IMR-90 (cell line): ENCODE measurements around the gene DISC1. TPM values are rescaled to one million over a fixed set of nuclear protein-coding genes. Genes with fewer than 3 reads are reported as not detected.

Source experiments
- ATAC-seq: fragments of 200-7000 bp; cut with Tn5 transposase; 2 replicates; pipeline ENCODE4 v1.9.1; 2020; ENCODE audit warnings: low read depth, mild to moderate bottlenecking, moderate library complexity
- BruUV-seq: library from RNA; stranded (reverse); fragments of 400-500 nt; replicated peaks from 2 replicates; lab custom pipeline; 2021; lab: Mats Ljungman, UMichigan
- CTCF ChIA-PET: fragments of 300-600 bp; formaldehyde crosslinking; extraction: SDS; loops from one replicate; lab custom pipeline; 2021; ENCODE audit warnings: antibody characterized with exemption; lab: Yijun Ruan, JAX
- POLR2A ChIA-PET: fragments of 300-600 bp; sonication (Branson Sonifier 250); formaldehyde crosslinking; loops from one replicate; lab custom pipeline; 2022; ENCODE audit warnings: antibody characterized with exemption; ENCODE audit not compliant: unreplicated experiment; lab: Charles Lee
- DNase-seq: peaks from one replicate; pipeline ENCODE4 v3.0.0; 2013
- H2AFZ ChIP-seq: replicated peaks from 2 replicates; pipeline ENCODE3; 2013; ENCODE audit warnings: low read length, mild to moderate bottlenecking; ENCODE audit not compliant: poor library complexity
- H2AK5ac ChIP-seq: 2 replicates; pipeline ENCODE4 v1.6.1; 2013; ENCODE audit warnings: low read depth, low read length, inconsistent platforms
- H2AK9ac ChIP-seq: replicated peaks from 2 replicates; pipeline ENCODE3; 2013; ENCODE audit warnings: mild to moderate bottlenecking, low read depth, low read length, moderate library complexity; ENCODE audit not compliant: poor library complexity
- H2BK120ac ChIP-seq: 2 replicates; pipeline ENCODE4 v1.6.1; 2013; ENCODE audit warnings: low read depth, low read length, inconsistent platforms
- H2BK15ac ChIP-seq: 3 replicates; pipeline ENCODE4 v1.6.1; 2013; ENCODE audit warnings: low read depth, low read length, inconsistent platforms
- H2BK20ac ChIP-seq: 2 replicates; pipeline ENCODE4 v1.6.1; 2013; ENCODE audit warnings: low read depth, mild to moderate bottlenecking, inconsistent platforms, low read length, moderate library complexity
- H2BK5ac ChIP-seq: 2 replicates; pipeline ENCODE4 v1.6.1; 2013; ENCODE audit warnings: mild to moderate bottlenecking, low read depth, low read length, inconsistent platforms; ENCODE audit not compliant: poor library complexity, severe bottlenecking
- H3K14ac ChIP-seq: replicated peaks from 2 replicates; pipeline ENCODE4 v1.6.1; 2013; ENCODE audit warnings: low read depth, low read length, inconsistent platforms
- H3K18ac ChIP-seq: 2 replicates; pipeline ENCODE4 v1.6.1; 2013; ENCODE audit warnings: low read depth, low read length, control low read depth
- H3K23ac ChIP-seq: 2 replicates; pipeline ENCODE4 v1.6.1; 2013; ENCODE audit warnings: low read depth, low read length, inconsistent platforms
- H3K27ac ChIP-seq: 2 replicates; pipeline ENCODE4 v1.5.1; 2013; ENCODE audit warnings: mild to moderate bottlenecking, control low read depth, low read length; ENCODE audit not compliant: insufficient read depth
- H3K27me3 ChIP-seq: 2 replicates; pipeline ENCODE4 v1.6.1; 2013; ENCODE audit warnings: low read length; ENCODE audit not compliant: control insufficient read depth, insufficient read depth
- H3K36me3 ChIP-seq: 2 replicates; pipeline ENCODE4 v1.6.1; 2013; ENCODE audit warnings: low read length, mixed read lengths; ENCODE audit not compliant: control insufficient read depth, insufficient read depth
- H3K4ac ChIP-seq: 2 replicates; pipeline ENCODE4 v1.6.1; 2013; ENCODE audit warnings: low read depth, low read length, inconsistent platforms
- H3K4me1 ChIP-seq: 2 replicates; pipeline ENCODE4 v1.6.1; 2013; ENCODE audit warnings: low read length, mixed read lengths; ENCODE audit not compliant: control insufficient read depth, insufficient read depth
- H3K4me2 ChIP-seq: 2 replicates; pipeline ENCODE4 v1.6.1; 2013; ENCODE audit warnings: low read depth, mild to moderate bottlenecking, control low read depth, low read length, moderate library complexity
- H3K4me3 ChIP-seq: 2 replicates; pipeline ENCODE4 v1.5.1; 2013; ENCODE audit warnings: low read depth, mild to moderate bottlenecking, control low read depth, low read length, moderate library complexity; ENCODE audit not compliant: insufficient read depth
- H3K56ac ChIP-seq: 2 replicates; pipeline ENCODE4 v1.6.1; 2013; ENCODE audit warnings: low read length, inconsistent platforms; ENCODE audit not compliant: insufficient read depth; ENCODE audit errors: extremely low read depth
- H3K79me1 ChIP-seq, 2 experiments: 2 replicates each; pipeline ENCODE4 v1.6.1; 2013; ENCODE audit warnings: low read length in 2 of 2, inconsistent platforms in 1 of 2, low read depth in 1 of 2
- H3K9ac ChIP-seq: 2 replicates; pipeline ENCODE4 v1.6.1; 2013; ENCODE audit warnings: low read depth, low read length, control low read depth
- H3K9me1 ChIP-seq: 2 replicates; pipeline ENCODE4 v1.6.1; 2013; ENCODE audit warnings: low read length, inconsistent platforms; ENCODE audit not compliant: insufficient read depth
- H3K9me3 ChIP-seq: 2 replicates; pipeline ENCODE4 v1.6.1; 2013; ENCODE audit warnings: low read length; ENCODE audit not compliant: control insufficient read depth, insufficient read depth
- H4K20me1 ChIP-seq: 2 replicates; pipeline ENCODE4 v1.6.1; 2013; ENCODE audit warnings: low read length, inconsistent platforms; ENCODE audit not compliant: insufficient read depth
- H4K5ac ChIP-seq: 2 replicates; pipeline ENCODE4 v1.6.1; 2013; ENCODE audit warnings: mild to moderate bottlenecking, low read depth, low read length, control low read depth
- H4K8ac ChIP-seq, 2 experiments: 2 replicates each; pipeline ENCODE4 v1.6.1; 2013; ENCODE audit warnings: low read depth in 2 of 2, low read length in 2 of 2, control low read depth in 1 of 2, inconsistent platforms in 1 of 2
- H4K91ac ChIP-seq: 2 replicates; pipeline ENCODE4 v1.6.1; 2013; ENCODE audit warnings: low read depth, low read length, inconsistent platforms; ENCODE audit not compliant: insufficient read depth
- BHLHE40 ChIP-seq: fragments of 150-350 bp; IDR thresholded peaks from 2 replicates; pipeline ENCODE4 v1.6.1; 2016; ENCODE audit warnings: mild to moderate bottlenecking, low read depth, low read length
- CEBPB ChIP-seq: IDR thresholded peaks from 2 replicates; pipeline ENCODE4 v1.6.1; 2012; ENCODE audit warnings: low read depth, low read length, improper control_type of control experiment
- CHD1 ChIP-seq: IDR thresholded peaks from 2 replicates; pipeline ENCODE4 v1.6.1; 2012; ENCODE audit warnings: low read depth, low read length, improper control_type of control experiment
- CTCF ChIP-seq: conservative IDR thresholded peaks from 2 replicates; pipeline ENCODE4 v1.5.1; 2012; ENCODE audit warnings: mild to moderate bottlenecking, low read depth, low read length, improper control_type of control experiment
- ELK1 ChIP-seq: fragments of 150-350 bp; IDR thresholded peaks from 2 replicates; pipeline ENCODE4 v1.6.1; 2016; ENCODE audit warnings: low read depth, mild to moderate bottlenecking, low read length, moderate library complexity, borderline replicate concordance
- FOS ChIP-seq: fragments of 150-350 bp; IDR thresholded peaks from 2 replicates; pipeline ENCODE4 v1.6.1; 2016; ENCODE audit warnings: low read depth, low read length
- MAFK ChIP-seq: IDR thresholded peaks from 2 replicates; pipeline ENCODE4 v1.6.1; 2012; ENCODE audit warnings: low read depth, low read length, improper control_type of control experiment
- MAZ ChIP-seq: IDR thresholded peaks from 2 replicates; pipeline ENCODE4 v1.6.1; 2012; ENCODE audit warnings: low read depth, mild to moderate bottlenecking, low read length, improper control_type of control experiment, moderate library complexity, borderline replicate concordance
- MXI1 ChIP-seq: IDR thresholded peaks from 2 replicates; pipeline ENCODE4 v1.6.1; 2012; ENCODE audit warnings: low read depth, mild to moderate bottlenecking, low read length, moderate library complexity, borderline replicate concordance
- NFE2L2 ChIP-seq: fragments of 150-350 bp; IDR thresholded peaks from 2 replicates; pipeline ENCODE4 v1.6.1; 2016; ENCODE audit warnings: low read depth, mild to moderate bottlenecking, low read length
- POLR2A ChIP-seq: IDR thresholded peaks from 2 replicates; pipeline ENCODE4 v1.6.1; 2012; ENCODE audit warnings: mild to moderate bottlenecking, low read depth, low read length
- RAD21 ChIP-seq: IDR thresholded peaks from 2 replicates; pipeline ENCODE4 v1.6.1; 2012; ENCODE audit warnings: low read length, improper control_type of control experiment
- RCOR1 ChIP-seq: IDR thresholded peaks from 2 replicates; pipeline ENCODE4 v1.6.1; 2012; ENCODE audit warnings: mild to moderate bottlenecking, low read length, improper control_type of control experiment; ENCODE audit not compliant: insufficient replicate concordance
- RFX5 ChIP-seq: IDR thresholded peaks from 2 replicates; pipeline ENCODE4 v1.8.0; 2012; ENCODE audit warnings: low read depth, mild to moderate bottlenecking, low read length, moderate library complexity
- SMC3 ChIP-seq: fragments of 150-350 bp; IDR thresholded peaks from 2 replicates; pipeline ENCODE4 v1.6.1; 2016; ENCODE audit warnings: low read depth, mild to moderate bottlenecking, antibody characterized with exemption, low read length, moderate library complexity
- USF2 ChIP-seq: fragments of 150-350 bp; IDR thresholded peaks from 2 replicates; pipeline ENCODE4 v1.6.1; 2017; ENCODE audit warnings: mild to moderate bottlenecking, antibody characterized with exemption, low read length, low read depth
- WGBS, 2 experiments: methylation state at CpG; one replicate each; pipeline versions ENCODE4 v1.1.5 to v1.1.7; 2013; ENCODE audit warnings: missing lambda C conversion rate in 2 of 2; ENCODE audit not compliant: insufficient read length in 1 of 2; ENCODE audit errors: extremely low coverage in 2 of 2; 5-methylcytosine and 5-hydroxymethylcytosine counted together
- dilution Hi-C: fragments of 300-500 bp; cut with HindIII; formaldehyde crosslinking; loops from one replicate; pipeline ENCODE4 v1.14.3; 2018; ENCODE audit warnings: low sequenced_read_pairs; ENCODE audit not compliant: unreplicated experiment
- in situ Hi-C: fragments of 300-500 bp; cut with MboI; formaldehyde crosslinking; loops from 3 replicates; pipeline ENCODE4 v1.14.3; 2019; ENCODE audit warnings: low sequenced_read_pairs, inconsistent platforms, mixed read lengths
- intact Hi-C: fragments of 100-400 bp; cut with micrococcal nuclease; formaldehyde crosslinking; loops from 2 replicates; pipeline ENCODE4 v1.10.0; 2022
- polyA plus RNA-seq, 3 experiments: library from polyadenylated mRNA; depleted of rRNA; stranded (reverse); fragments of >200 nt; gene quantifications; 2 replicates each; pipeline ENCODE4 v1.2.3, GENCODE V29; 2012; ENCODE audit warnings: low replicate concordance in 1 of 3
- total RNA-seq: library from RNA; depleted of rRNA; stranded (reverse); fragments of >200 nt; gene quantifications from 2 replicates; pipeline ENCODE4 v1.2.3, GENCODE V29; 2012

DISC1 gene
- total and polyA plus RNA-seq, 2 of the 4 experiments (the other 2 are of a cell fraction), result 2.2 to 7.0 TPM

GRCh38 chr1:231940701-231941100, 314.1 kb downstream of the DISC1 start:
- Histone ChIP-seq H3K9me3 (no peaks in the 10 kb centered on the region), H2AK9ac (no peak overlapping the region), H2BK20ac (no peak overlapping the region), H2BK120ac (no peak overlapping the region), H3K23ac (no peak overlapping the region), H3K56ac (no peak overlapping the region), H3K18ac (no peak overlapping the region), H4K20me1 (no peaks in the 10 kb centered on the region), H3K4me1 (no peaks in the 10 kb centered on the region), H3K4me2 (no peak overlapping the region), H3K4ac (no peak overlapping the region), H3K4me3 (no peak overlapping the region), H4K5ac (no peak overlapping the region), H3K9me1 (0 out of 2 replicates have a peak, but pooled peaks cover 3% of the 10 kb centered on the region), H3K14ac (no peak overlapping the region), H2AK5ac (no peak overlapping the region), H3K36me3 (no peaks in the 10 kb centered on the region), H2BK5ac (no peak overlapping the region), H3K9ac (no peak overlapping the region), H3K27me3 (no peaks in the 10 kb centered on the region), H3K79me1 (no peaks in the 10 kb centered on the region), H3K27ac (no peak overlapping the region), H4K8ac (no peak overlapping the region), H2BK15ac (no peak overlapping the region), H4K91ac (no peak overlapping the region), H2AFZ (no peak overlapping the region)
- POLR2A ChIA-PET, result no interaction called here
- in situ Hi-C loops (no loop called here), intact Hi-C loops (no loop called here), dilution Hi-C loops (no loop called here)
- no CpG with 5 or more reads among the region's 6 CpGs for WGBS, 2 experiments
- CTCF ChIA-PET, result no interaction called here
- ATAC-seq, result no peak
- no peak for TF ChIP-seq POLR2A
- TF ChIP-seq CHD1, result no peak
- no peak for TF ChIP-seq FOS
- TF ChIP-seq SMC3, result no peak
- TF ChIP-seq BHLHE40, result no peak
- no peak for TF ChIP-seq CEBPB
- TF ChIP-seq NFE2L2, result no peak
- TF ChIP-seq CTCF, result no peak
- TF ChIP-seq MAFK, result no peak
- TF ChIP-seq USF2, result no peak
- TF ChIP-seq RAD21, result no peak
- no peak for TF ChIP-seq ELK1
- no peak for TF ChIP-seq RFX5
- TF ChIP-seq RCOR1, result no peak
- TF ChIP-seq MXI1, result no peak
- no peak for TF ChIP-seq MAZ
- DNase-seq, result no peak
- no TSS peak for BruUV-seq
